ENCODE measurements around the gene ARHGAP21.
"Not testable (repeated sequence)": the region's sequence is repeated elsewhere in the genome, so short reads cannot be mapped to it uniquely, and the experiment has no call there.

Gene ARHGAP21

DNA sequence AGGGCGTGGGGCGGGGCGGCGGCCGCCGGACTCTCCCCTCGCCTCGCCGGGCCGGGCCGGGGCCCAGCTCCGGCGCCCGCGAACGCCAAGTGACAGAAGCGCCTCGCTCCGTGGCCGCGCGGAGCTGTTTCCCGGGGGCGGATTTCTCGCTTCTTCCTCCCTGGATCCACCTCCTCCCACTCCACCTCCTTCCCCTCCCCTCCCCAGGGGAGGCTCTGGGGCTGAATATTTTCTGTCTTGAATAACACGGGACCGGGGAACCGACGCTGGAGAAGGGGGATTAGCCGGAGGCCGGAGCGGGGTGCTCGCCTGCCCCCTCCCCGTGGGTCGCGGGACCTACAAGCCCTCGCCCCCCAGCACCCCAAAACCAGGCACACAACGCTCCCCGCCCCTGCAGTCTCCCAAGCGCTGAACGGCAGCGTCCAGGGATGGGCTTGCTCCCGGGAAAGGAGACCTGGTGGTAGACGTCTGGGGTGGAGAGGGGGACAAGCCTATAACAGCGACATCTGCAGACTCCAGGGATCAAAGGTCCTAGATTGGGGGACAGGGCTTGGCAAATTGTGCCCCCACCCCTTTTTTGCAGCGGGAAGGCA is at the start of gene ARHGAP21:
ARHGAP21 (minus strand) TSS at position 100 of the 593 bp plus-strand sequence. CDS start 1,988 bp downstream, outside the sequence.
- DNase-seq, result peak; percentile 88

DNA sequence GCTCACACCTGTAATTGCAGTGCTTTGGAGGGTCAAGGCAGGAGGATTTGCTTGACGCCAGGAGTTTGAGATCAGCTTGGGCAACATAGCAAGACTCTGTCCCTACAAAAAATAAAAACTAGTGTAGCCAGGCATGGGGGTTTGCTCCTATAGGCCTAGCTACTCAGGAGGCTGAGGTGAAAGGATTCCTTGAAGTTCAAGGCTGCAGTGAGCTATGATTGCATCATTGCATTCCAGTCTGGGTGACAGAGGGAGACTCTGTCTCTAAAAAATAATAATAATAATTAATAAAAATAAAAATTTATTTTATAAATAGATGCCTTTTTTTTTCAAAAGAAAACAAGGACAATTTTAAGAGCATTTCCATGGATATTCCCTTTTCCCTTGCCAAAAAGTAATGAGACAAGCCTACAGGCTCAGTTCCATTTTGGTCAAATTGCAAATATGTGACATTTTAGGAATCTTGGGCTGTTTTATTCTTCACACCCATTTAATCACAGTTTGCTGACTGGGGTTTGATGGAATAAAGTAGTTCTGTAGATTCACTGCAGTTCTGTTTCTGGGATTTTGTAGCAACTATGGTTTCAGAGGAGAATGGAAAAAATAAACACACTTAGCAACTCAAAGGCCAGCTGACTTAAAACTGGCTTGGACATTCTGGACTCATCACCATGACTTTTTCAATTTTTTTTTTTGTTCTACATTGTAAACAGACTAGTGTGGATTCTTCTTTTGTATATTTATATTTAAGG is 48.4 kb upstream of the ARHGAP21 start:
- no peak for DNase-seq

- DNase-seq, result not testable (repeated sequence)
These were observed 41.3 kb upstream of the ARHGAP21 start for GRCh38 chr10:24764991-24765390.

DNA sequence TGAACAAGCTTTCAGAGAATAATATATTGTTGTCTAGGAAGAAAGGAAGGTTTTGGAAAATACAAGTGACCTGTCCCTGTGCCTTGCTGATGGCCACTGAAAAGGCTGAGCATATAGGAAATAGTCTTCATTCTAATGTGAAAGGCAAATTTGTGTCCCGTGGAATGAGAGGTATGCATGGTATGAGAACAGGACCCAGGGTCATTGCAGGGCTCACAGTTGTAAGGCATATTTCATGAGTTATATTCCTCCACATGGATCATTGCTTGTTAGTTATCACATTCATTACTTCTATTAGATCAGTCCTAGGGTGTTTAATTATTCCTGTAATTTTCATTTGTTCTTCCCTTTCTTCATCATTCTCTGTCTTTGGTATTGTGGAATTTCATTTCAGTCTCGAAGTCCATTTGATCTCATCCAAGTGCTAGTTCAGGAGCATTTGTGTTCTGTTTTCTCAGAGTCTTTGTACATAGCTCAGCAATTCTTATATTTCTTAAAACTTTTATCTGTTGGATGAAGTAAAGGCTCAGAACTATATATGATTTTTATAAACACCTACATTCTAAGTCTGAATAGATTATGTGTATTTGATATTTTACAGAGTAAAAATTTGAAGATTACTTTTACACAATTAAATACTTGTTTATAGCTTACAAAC is 39.4 kb upstream of the ARHGAP21 start:
- DNase-seq, result peak; percentile 37

GRCh38 chr10:24762161-24762924 is 38.7 kb upstream of the ARHGAP21 start:
- peak; percentile 2 for DNase-seq

- no peak for DNase-seq
These were observed 36.0 kb upstream of the ARHGAP21 start for GRCh38 chr10:24759672-24760071.

DNA sequence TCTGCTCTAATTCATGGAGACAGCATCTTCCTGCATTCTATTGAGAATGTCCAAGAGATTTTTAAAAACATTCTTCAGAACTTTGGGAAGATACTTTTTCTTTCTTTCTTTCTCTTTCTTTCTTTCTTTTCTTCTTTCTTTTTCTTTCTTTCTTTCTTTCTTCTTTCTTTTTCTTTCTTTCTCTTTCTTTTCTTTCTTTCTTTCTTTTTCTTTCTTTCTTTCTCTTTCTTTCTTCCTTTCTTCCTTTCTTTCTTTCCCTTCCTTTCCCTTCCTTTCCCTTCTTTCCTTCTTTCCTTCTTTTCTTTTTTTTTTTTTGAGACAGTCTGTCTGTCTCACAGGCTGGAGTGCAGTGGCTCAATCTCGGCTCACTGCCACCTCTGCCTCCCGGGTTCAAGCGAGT is 34.6 kb upstream of the ARHGAP21 start:
- not testable (repeated sequence) for DNase-seq

DNA sequence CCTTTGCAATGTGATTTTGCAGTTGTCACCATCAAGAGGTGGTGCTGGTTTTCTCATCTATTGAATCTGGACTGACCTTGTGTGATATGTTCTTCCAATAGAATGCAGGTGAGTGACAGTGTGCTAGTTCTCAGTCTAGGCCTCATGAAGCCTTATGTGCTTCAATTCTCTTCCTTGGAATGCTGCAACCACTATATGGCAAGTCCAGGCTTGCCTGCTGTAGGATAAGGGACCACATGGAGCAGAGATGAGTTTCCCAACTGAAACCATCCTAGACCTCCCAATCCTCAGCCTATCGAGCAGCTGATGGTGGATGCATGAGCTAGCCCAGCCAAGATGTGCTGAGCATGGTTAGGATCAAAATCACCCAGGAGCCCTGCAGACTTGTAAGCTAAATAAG is 32.6 kb upstream of the ARHGAP21 start:
- no peak for DNase-seq

DNA sequence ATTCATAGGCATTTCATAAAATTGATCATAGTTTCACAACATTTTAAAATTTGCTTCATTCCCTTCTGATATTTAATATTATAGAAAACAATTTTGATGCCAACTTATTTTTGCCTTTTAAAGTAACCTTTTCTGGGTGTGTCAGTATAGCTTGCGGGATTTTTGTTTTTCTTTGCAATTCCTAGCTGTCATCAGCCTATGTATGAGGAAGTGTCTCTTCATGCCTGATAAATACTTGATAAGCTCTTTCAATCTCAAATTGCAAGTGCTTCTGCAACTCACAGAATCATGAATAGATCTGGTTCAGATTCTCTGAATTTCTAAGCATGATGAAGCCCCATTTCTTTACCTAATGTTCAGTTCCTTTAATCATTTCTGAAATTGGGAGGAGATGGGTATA is 28.0 kb upstream of the ARHGAP21 start:
- DNase-seq, result no peak

- DNase-seq, result no peak
These were observed 27.0 kb upstream of the ARHGAP21 start for GRCh38 chr10:24750695-24751094.

DNA sequence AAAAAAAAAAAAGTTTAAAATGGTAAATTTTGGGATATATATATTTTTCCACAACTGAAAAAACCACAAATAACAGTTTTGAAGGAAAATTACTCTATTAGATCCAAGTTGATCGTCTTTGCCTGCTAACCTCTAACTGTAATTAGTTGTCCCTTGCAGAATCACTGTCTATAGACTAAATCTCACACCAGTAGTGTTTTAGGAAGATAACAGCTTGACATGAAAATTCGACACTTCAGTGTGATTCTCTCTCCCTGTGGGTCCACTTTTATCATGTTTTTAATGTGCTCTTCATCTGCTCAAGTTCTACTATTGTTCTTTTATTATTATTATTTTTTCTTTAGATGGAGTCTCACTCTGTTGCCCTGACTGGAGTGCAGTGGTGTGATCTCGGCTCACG is 24.5 kb upstream of the ARHGAP21 start:
- DNase-seq, result no peak

- DNase-seq, result no peak
These were observed 21.3 kb upstream of the ARHGAP21 start for GRCh38 chr10:24744946-24745345.

DNA sequence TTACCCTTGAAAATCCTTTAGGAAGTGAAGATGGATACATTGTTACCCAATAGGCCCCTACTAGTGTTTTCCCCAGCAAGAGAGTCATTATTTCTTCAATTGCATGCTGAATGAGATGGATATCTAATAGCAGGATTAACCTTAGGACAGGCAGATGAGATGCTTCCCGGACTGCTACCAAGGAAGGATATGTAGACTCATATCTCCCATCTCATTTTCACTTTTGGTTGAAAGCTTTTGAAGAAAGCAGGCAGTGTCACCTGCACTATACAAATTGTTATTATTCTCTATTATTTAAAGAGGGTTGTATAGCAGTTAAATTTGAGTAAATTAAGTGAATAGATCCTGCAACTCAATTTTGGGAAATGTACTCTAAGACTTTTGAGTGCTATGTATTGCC is 17.0 kb upstream of the ARHGAP21 start:
- DNase-seq, result no peak

DNA sequence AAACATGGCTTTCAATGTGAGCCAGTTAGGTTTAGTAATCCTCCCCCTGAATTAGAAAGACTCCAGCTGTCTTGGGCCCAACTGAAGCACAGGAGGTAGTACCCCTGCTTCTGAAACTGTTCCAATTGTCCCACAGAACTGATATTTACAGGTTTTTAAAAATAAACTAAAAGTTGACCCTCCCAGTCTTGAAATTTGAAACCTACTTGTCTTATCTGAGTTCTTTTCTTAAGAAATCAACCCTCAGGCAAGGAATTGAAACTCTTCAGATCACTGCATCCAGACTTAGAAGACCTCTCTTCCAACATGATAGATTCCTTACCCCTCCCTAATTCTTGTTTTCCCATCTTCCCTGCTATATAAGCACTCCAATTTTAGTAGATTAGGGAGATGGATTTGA is 13.3 kb upstream of the ARHGAP21 start:
- DNase-seq, result no peak

GRCh38 chr10:24731942-24732341 is 8.3 kb upstream of the ARHGAP21 start:
- DNase-seq, result no peak

DNA sequence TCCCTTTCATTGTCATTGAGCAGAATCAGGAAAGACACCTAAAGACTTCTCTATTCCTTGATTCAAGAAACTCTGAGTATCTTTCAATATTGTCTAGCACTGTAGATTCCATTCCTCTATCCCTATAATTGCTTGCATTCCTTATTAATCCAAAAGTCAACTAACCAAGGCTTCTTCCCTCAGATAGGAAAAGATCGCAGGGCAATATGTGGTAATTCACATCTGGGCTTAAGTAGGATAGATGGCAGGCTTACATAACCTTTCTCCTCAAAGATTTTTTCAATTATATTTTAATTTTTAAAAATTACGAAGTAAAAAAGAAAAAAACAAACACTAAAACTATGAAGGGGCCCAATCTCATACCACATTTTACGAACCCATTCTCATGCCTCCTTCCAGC is 7.1 kb upstream of the ARHGAP21 start:
- no peak for DNase-seq

GRCh38 chr10:24727786-24728185 is 4.1 kb upstream of the ARHGAP21 start:
- no peak for DNase-seq

DNA sequence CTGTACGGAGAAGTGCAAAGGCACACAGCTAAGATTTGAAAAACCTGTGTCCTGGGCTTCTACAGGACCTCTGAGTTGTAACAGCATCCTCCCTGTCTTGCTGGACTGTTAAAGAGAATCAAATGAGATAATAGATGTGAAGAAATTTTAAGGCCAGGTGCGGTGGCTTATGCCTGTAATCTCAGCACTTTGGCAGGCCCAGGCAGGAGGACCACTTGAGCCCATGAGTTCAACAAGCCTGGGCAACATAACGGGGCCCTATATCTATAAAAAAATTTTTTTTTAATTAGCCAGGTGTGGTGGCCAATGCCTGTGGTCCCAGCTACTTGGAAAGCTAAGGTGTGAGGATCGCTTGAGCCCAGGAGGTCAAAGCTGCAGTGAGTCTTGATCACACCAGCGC is 2.9 kb upstream of the ARHGAP21 start:
- no peak for DNase-seq

DNA sequence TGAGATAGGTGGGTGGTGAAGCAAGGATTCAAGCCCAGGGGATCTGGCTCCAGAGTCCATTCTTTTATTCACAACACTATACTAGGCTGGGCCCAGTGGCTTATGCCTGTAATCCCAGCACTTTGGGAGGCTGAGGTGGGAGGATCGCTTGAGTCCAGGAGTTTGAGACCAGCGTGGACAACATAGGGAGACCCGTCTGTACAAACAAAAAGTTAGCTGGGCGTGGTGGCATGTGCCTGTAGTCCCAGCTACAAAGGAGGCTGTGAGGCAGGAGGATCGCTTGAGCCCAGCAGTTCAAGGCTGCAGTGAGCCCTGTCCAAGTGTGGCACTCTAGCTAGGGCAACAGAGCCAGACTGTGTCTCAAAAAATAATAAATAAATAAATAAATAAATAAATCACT is 2.3 kb upstream of the ARHGAP21 start:
- not testable (repeated sequence) for DNase-seq

DNA sequence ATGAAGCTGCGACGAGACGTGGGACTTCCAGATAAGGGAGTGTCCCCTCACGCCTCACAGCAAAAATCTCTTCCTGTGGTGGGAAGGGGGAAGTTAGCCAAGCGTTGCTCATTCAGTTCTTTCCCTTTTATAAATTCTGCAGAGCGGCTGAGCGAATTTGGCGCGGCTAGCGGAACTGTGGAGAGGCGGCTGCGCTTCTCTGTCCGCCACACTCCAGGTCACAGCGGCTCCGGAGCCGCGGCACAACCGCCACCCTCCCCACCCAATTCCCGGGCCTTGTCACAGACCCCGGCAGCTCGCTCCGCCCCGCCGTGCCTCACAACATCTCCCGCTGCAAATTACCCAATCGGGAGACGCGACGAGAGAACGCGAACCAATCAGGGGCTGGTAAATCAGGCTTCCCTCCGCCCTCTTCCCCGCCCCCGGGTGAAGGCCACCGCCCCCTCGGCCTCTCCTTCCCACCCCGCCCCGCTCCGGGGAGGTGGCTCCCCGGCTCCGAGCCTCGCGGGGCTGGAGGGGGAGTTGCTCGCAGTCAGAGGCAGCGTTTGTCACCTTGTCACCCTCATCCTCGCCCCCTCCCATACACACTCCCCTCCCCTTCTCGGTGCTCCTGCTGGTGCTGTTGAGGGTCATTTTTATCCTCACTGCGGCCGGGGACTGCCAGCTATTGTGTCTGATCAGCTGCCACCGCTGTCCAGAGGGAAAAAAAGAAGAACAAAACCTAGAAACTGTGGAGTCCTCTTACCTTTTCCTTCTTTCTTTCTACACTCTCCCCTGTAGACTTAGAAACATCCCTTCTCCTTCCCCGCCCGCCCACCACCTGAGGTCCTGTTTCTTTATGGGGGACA is 918 bp upstream of the ARHGAP21 start:
- peak; percentile 92 for DNase-seq

GRCh38 chr10:24723386-24723787 is 300 bp downstream of the ARHGAP21 start:
- DNase-seq, result peak; percentile 24

DNA sequence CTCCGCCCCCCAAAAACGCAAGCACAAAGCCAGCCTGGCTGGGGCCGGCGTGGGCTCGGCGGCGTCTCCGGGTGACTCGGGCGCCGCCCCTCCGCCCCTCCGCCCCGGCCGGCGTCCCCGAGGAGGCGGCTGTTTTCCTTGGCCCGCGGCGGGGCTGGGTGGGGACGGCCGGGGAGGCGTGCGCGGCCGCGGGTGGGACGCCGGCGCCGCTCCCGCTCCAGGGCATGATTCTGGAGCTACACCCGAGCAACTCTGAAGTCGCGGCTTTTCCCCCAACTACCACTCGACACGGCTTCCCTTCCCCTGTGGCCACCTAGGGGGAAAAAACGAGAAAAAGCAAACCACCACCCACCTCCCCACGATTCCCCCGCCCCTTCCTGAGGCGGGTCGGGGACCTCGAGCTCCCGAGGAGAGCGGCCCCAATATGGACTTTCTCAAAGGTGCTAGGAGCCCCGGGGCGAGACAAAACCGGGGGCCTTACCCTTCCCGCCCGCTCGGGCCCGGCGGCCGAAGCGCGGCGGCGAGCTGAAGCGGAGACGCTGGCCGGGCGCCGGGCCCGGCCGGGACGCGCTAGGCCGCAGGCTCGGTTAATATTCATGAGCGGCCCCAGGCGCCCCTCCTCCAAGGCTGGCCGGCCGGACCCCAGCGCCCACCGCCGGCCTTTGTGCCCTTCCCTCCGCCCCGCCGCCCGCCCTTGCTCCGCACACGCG is 856 bp downstream of the ARHGAP21 start:
- peak; percentile 52 for DNase-seq
